Mesenchymal stem cell (in vitro differentiated cells and primary cell): ENCODE measurements around the gene DOCK3.
A peak's percentile ranks its signal among the peaks of the same experiment; 100 is the strongest.

Source experiments
- DNase-seq: peaks from one replicate; pipeline ENCODE4 v3.0.0-alpha.2; 2013
- H2AFZ ChIP-seq: one replicate; pipeline ENCODE4 v1.6.1; 2013; ENCODE audit warnings: low read depth, mild to moderate bottlenecking, control low read depth, inconsistent platforms, low read length, moderate library complexity
- H2AK5ac ChIP-seq: 2 replicates; pipeline ENCODE4 v1.6.1; 2013; ENCODE audit warnings: low read length, moderate library complexity, mild to moderate bottlenecking, inconsistent platforms; ENCODE audit not compliant: severe bottlenecking
- H2BK120ac ChIP-seq: one replicate; pipeline ENCODE4 v1.6.1; 2013; ENCODE audit warnings: low read depth, mild to moderate bottlenecking, inconsistent platforms, low read length, moderate library complexity
- H2BK12ac ChIP-seq, 2 experiments: one replicate each; pipeline ENCODE4 v1.6.1; 2013; ENCODE audit warnings: inconsistent platforms in 2 of 2, low read length in 2 of 2, mild to moderate bottlenecking in 2 of 2, moderate library complexity in 2 of 2, control low read depth in 1 of 2
- H2BK15ac ChIP-seq: one replicate; pipeline ENCODE4 v1.6.1; 2013; ENCODE audit warnings: mild to moderate bottlenecking, low read depth, inconsistent platforms; ENCODE audit not compliant: poor library complexity, severe bottlenecking
- H2BK5ac ChIP-seq: 2 replicates; pipeline ENCODE4 v1.6.1; 2013; ENCODE audit warnings: low read depth, mild to moderate bottlenecking, low read length, control low read depth, inconsistent platforms; ENCODE audit not compliant: poor library complexity, severe bottlenecking
- H3K14ac ChIP-seq, 2 experiments: one replicate each; pipeline ENCODE4 v1.6.1; 2013; ENCODE audit warnings: inconsistent platforms in 2 of 2, low read length in 2 of 2, control low read depth in 1 of 2, mild to moderate bottlenecking in 1 of 2, moderate library complexity in 1 of 2
- H3K18ac ChIP-seq, 2 experiments: one replicate each; pipeline ENCODE4 v1.6.1; 2013; ENCODE audit warnings: inconsistent platforms in 2 of 2, low read length in 2 of 2, control low read depth in 1 of 2, low read depth in 1 of 2, mild to moderate bottlenecking in 1 of 2
- H3K23ac ChIP-seq, 2 experiments: one replicate each; pipeline ENCODE4 v1.6.1; 2013; ENCODE audit warnings: inconsistent platforms in 2 of 2, low read length in 2 of 2, mild to moderate bottlenecking in 2 of 2, moderate library complexity in 2 of 2, control low read depth in 1 of 2
- H3K27ac ChIP-seq: 2 replicates; pipeline ENCODE4 v1.5.1; 2013; ENCODE audit warnings: mild to moderate bottlenecking, moderate library complexity, low read length, control low read depth, inconsistent platforms; ENCODE audit not compliant: poor library complexity, severe bottlenecking
- H3K27me3 ChIP-seq, 2 experiments: 2 replicates each; pipeline versions ENCODE4 v1.6.1 to v1.7.0; 2013; ENCODE audit warnings: low read length in 2 of 2, mild to moderate bottlenecking in 2 of 2, moderate library complexity in 2 of 2, control low read depth in 1 of 2, inconsistent platforms in 1 of 2; ENCODE audit not compliant: control insufficient read depth in 1 of 2, insufficient read depth in 1 of 2
- H3K36me3 ChIP-seq, 2 experiments: 2 replicates each; pipeline versions ENCODE4 v1.6.1 to v1.7.0; 2013; ENCODE audit warnings: low read length in 2 of 2, control low read depth in 1 of 2, inconsistent platforms in 1 of 2, low read depth in 1 of 2, mild to moderate bottlenecking in 1 of 2; ENCODE audit not compliant: insufficient read depth in 2 of 2, control insufficient read depth in 1 of 2
- H3K4ac ChIP-seq, 2 experiments: one replicate each; pipeline ENCODE4 v1.6.1; 2013; ENCODE audit warnings: inconsistent platforms in 2 of 2, low read length in 2 of 2, mild to moderate bottlenecking in 2 of 2, moderate library complexity in 2 of 2, control low read depth in 1 of 2, low read depth in 1 of 2
- H3K4me1 ChIP-seq: 2 replicates; pipeline ENCODE4 v1.6.1; 2013; ENCODE audit warnings: low read depth, low read length, control low read depth; ENCODE audit not compliant: control insufficient read depth, insufficient read depth
- H3K4me2 ChIP-seq: 2 replicates; pipeline ENCODE4 v1.6.1; 2013; ENCODE audit warnings: low read length, mild to moderate bottlenecking, inconsistent platforms; ENCODE audit not compliant: poor library complexity, severe bottlenecking
- H3K4me3 ChIP-seq, 2 experiments: 2 replicates each; pipeline versions ENCODE4 v1.5.1 to v1.7.0; 2013; ENCODE audit warnings: low read length in 2 of 2, mild to moderate bottlenecking in 2 of 2, control low read depth in 1 of 2, low read depth in 1 of 2; ENCODE audit not compliant: insufficient read depth in 1 of 2
- H3K79me1 ChIP-seq: replicated peaks from 2 replicates; pipeline ENCODE4 v1.6.1; 2013; ENCODE audit warnings: mild to moderate bottlenecking, control low read depth, low read length, inconsistent platforms; ENCODE audit not compliant: poor library complexity, severe bottlenecking
- H3K9ac ChIP-seq: 2 replicates; pipeline ENCODE4 v1.7.0; 2013; ENCODE audit warnings: mild to moderate bottlenecking, low read length, moderate library complexity
- H3K9me3 ChIP-seq: 2 replicates; pipeline ENCODE4 v1.7.0; 2013; ENCODE audit warnings: mild to moderate bottlenecking, low read length; ENCODE audit not compliant: control insufficient read depth
- H4K8ac ChIP-seq: one replicate; pipeline ENCODE4 v1.6.1; 2013; ENCODE audit warnings: inconsistent platforms, mild to moderate bottlenecking, low read length, moderate library complexity
- H4K91ac ChIP-seq: one replicate; pipeline ENCODE4 v1.6.1; 2013; ENCODE audit warnings: mild to moderate bottlenecking, low read length, inconsistent platforms
- WGBS: methylation state at CpG from one replicate; pipeline ENCODE4 v1.1.7; 2013; ENCODE audit warnings: mixed read lengths; 5-methylcytosine and 5-hydroxymethylcytosine counted together

The DOCK3 gene

DNA sequence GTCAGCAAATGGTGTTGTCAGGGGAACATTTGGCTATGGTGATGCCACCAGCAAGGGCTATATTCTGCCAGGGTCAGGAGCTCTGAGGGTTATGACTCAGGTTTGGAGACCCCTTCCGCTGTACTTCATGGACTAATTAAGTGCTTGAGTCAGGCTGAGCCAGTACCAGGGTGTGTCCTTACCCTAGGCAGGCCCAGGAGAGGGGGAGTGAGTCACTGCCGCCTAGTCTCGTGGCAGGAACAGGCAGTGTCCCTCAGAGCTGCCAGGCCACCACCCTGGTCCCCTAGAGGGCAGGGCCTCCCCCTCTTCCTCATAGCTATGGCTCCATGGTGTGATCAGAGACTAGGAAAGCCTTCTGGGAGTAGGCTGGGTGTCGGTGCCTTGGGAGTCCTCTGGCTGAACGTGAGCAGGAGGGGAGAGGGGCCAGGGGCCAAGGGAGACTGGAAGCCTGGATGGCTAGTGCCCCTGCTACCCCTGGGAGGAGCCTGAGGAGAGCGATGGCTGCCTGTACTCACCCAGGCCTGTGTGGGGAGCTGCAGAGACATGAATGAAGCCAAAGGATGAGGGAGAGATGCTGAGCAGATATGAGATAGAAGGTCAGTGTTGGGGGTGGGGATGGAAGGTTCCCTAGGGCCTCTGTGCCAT lies 47.2 kb upstream of the DOCK3 start:
- H3K14ac ChIP-seq: peak overlapping the region in 1 of 2 experiments; percentile 5
- no peak overlapping the region for H2AFZ ChIP-seq
- no peak overlapping the region for H2AK5ac ChIP-seq
- no peak overlapping the region for H3K27ac ChIP-seq
- no peak overlapping the region for H3K4ac ChIP-seq
- H3K79me1 ChIP-seq: peaks cover 47% of the 10 kb centered on the region
- no peak overlapping the region for H2BK5ac ChIP-seq
- H3K23ac ChIP-seq: no peak overlapping the region
- peak; percentile 74 for DNase-seq
- peaks cover 10 to 16% of the 10 kb centered on the region in 2 experiments for H3K36me3 ChIP-seq
- 30% methylated on average over 6 of the region's 6 CpGs for WGBS
- peak overlapping the region; percentile 36 for H4K91ac ChIP-seq
- H3K4me1 ChIP-seq: peaks cover 37% of the 10 kb centered on the region
- H3K4me3 ChIP-seq: no peak overlapping the region
- no peaks in the 10 kb centered on the region for H3K9me3 ChIP-seq
- no peak overlapping the region for H2BK15ac ChIP-seq
- peak overlapping the region; percentile 41 for H4K8ac ChIP-seq
- no peaks in the 10 kb centered on the region for H3K27me3 ChIP-seq
- peak overlapping the region; percentile 33 for H3K9ac ChIP-seq
- no peak overlapping the region for H3K4me2 ChIP-seq
- H3K18ac ChIP-seq: peak overlapping the region; percentile 7 to 55
- H2BK12ac ChIP-seq: peak overlapping the region in 1 of 2 experiments; percentile 1
- no peak overlapping the region for H2BK120ac ChIP-seq

DNA sequence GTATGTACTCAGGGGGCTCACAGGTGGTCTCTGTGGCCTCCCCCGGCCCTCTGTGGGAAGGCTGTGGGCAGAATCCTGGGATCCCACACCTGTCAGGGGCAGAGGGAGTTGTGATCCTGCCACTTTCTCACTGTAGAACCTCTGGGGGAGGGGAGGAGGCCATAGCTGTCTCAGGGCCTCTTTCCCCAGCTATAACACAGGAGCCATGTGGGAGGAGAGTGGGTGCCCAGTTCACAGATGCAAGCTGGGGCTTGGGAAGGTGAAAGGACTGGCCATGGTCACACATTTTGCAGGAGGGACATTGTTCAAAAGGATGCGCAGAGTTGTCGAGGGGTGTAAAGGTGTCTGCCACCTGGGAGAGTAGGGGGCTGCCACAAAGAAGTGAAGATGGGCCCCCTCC lies 46.1 kb upstream of the DOCK3 start:
- Histone ChIP-seq H3K4me2 (no peak overlapping the region), H2AFZ (no peak overlapping the region), H3K14ac (no peak overlapping the region), H3K27ac (no peak overlapping the region), H3K9ac (peak overlapping the region; percentile 33), H2AK5ac (no peak overlapping the region), H3K18ac (no peak overlapping the region), H2BK12ac (no peak overlapping the region), H3K9me3 (no peaks in the 10 kb centered on the region), H3K4me1 (peaks cover 37% of the 10 kb centered on the region), H3K36me3 (peaks cover 7 to 10% of the 10 kb centered on the region in 2 experiments), H4K8ac (no peak overlapping the region), H2BK120ac (peak overlapping the region; percentile 21), H2BK15ac (no peak overlapping the region), H4K91ac (peak overlapping the region; percentile 15), H3K79me1 (peaks cover 52% of the 10 kb centered on the region), H3K23ac (no peak overlapping the region), H3K4me3 (no peak overlapping the region), H3K27me3 (no peaks in the 10 kb centered on the region), H3K4ac (no peak overlapping the region), H2BK5ac (no peak overlapping the region)
- DNase-seq: no peak
- 100% methylated on average over 3 of the region's 3 CpGs for WGBS

DNA sequence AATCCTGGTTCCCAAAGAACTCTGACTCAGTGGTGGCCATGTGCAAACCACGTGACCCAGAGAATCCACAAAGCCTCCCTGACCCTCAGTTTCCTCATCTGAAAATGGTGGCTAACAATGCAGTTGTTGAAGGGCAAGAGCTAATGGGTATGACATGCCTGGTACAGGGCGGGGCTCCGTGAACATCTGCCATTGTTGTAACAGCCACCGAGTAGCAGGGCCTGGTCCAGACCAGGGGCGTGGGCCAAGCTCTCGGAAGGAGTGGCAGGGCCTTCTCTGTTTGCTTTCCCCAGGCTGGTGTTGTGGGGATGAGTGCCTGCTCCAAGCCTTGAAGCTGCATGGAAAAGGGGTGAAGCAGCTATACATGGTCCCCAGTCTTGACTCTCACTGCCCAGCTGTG lies 44.3 kb upstream of the DOCK3 start:
- no peak overlapping the region for H2AFZ ChIP-seq
- H3K9me3 ChIP-seq: no peaks in the 10 kb centered on the region
- 98% methylated on average over 6 of the region's 6 CpGs for WGBS
- no peak overlapping the region for H4K91ac ChIP-seq
- no peak overlapping the region for H3K14ac ChIP-seq
- H2BK120ac ChIP-seq: no peak overlapping the region
- H3K9ac ChIP-seq: no peak overlapping the region
- no peak overlapping the region for H3K23ac ChIP-seq
- H2BK12ac ChIP-seq: no peak overlapping the region
- H4K8ac ChIP-seq: no peak overlapping the region
- H2AK5ac ChIP-seq: no peak overlapping the region
- H3K36me3 ChIP-seq: peaks cover 5 to 6% of the 10 kb centered on the region in 2 experiments
- H2BK5ac ChIP-seq: no peak overlapping the region
- no peaks in the 10 kb centered on the region for H3K27me3 ChIP-seq
- DNase-seq: no peak
- H3K4me1 ChIP-seq: peaks cover 28% of the 10 kb centered on the region
- no peak overlapping the region for H3K27ac ChIP-seq
- H3K4me2 ChIP-seq: no peak overlapping the region
- H3K18ac ChIP-seq: peak overlapping the region in 1 of 2 experiments; percentile 3
- H2BK15ac ChIP-seq: no peak overlapping the region
- H3K4me3 ChIP-seq: no peak overlapping the region
- H3K79me1 ChIP-seq: peaks cover 52% of the 10 kb centered on the region
- no peak overlapping the region for H3K4ac ChIP-seq

GRCh38 chr3:50630877-50631276 lies 43.9 kb upstream of the DOCK3 start:
- no peaks in the 10 kb centered on the region for H3K27me3 ChIP-seq
- H3K79me1 ChIP-seq: peaks cover 48% of the 10 kb centered on the region
- no peak overlapping the region for H3K27ac ChIP-seq
- H4K8ac ChIP-seq: no peak overlapping the region
- no peak overlapping the region for H3K23ac ChIP-seq
- H3K18ac ChIP-seq: peak overlapping the region in 1 of 2 experiments; percentile 3
- H3K4me3 ChIP-seq: no peak overlapping the region
- H3K36me3 ChIP-seq: peaks cover 5 to 6% of the 10 kb centered on the region in 2 experiments
- H2BK15ac ChIP-seq: no peak overlapping the region
- no peak overlapping the region for H4K91ac ChIP-seq
- H2BK120ac ChIP-seq: no peak overlapping the region
- H2BK5ac ChIP-seq: no peak overlapping the region
- no peak overlapping the region for H2AFZ ChIP-seq
- no peak overlapping the region for H3K4me2 ChIP-seq
- no peak for DNase-seq
- WGBS: 67% methylated on average over 4 of the region's 7 CpGs
- H3K9ac ChIP-seq: no peak overlapping the region
- H2BK12ac ChIP-seq: no peak overlapping the region
- H3K9me3 ChIP-seq: no peaks in the 10 kb centered on the region
- H2AK5ac ChIP-seq: no peak overlapping the region
- no peak overlapping the region for H3K4ac ChIP-seq
- peaks cover 24% of the 10 kb centered on the region for H3K4me1 ChIP-seq
- H3K14ac ChIP-seq: no peak overlapping the region
